Right forelimb (tissue), 1 donor: ENCODE data around the gene PDS5A.
"Not testable (repeated sequence)": the region's sequence is repeated elsewhere in the genome, so short reads cannot be mapped to it uniquely, and the experiment has no call there.

Experiments
- DNase-seq: peaks from one replicate; pipeline ENCODE4 v3.0.0-alpha.2; 2018

The PDS5A gene

DNA sequence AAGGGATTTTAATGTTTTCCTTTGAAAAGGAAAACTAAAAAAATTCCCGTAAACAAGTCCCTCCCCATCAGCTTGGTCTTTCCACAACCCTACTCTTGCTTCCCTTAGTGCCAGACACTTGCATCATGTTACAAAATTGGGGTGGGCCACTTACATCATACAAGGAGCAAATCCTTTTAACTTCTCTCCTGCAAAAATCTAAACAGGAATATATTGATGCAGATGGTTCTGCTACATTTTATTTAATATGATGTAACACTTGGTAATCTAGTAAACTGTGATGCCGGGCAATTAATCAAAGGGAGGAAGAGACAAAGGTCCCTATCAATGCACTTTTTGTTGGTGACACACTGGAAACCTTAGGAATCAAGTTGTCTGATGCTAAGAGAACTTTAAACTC, 154.5 kb downstream of the PDS5A start:
- no peak for DNase-seq

DNA sequence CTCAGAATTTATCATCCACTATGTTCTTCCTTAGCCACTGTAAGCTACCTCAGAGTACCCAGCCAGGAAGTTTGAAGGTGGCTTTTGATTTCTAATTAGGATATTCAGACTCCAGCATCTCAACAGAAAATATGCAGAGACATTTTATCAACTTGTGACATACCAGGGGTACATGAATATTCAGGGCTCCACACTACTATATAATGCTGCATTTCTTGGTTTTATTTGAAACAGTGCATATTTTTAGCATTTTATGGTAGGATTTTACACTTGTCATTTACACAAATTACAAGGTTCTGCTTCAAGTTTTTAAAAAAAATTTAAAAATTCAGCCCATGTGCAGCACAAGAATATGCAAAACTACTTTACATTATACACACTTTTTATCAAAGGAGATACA, 155.0 kb downstream of the PDS5A start:
- no peak for DNase-seq

DNA sequence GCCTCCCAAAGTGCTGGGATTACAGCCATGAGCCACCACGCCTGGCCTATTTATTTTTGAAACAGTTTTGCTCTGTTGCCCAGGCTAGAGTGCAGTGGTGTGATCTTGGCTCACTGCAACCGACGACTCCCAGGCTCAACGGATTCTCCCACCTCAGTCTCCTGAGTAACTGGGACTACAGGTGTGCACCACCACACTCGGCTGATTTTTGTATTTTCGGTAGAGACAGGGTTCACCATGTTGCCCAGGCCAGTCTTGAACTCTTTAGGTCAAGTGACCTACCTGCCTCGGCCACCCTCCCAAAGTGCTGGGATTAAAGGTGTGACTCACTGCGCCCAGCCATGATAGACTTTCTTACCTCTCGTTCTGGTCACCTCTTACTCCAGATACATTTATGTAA, 155.8 kb downstream of the PDS5A start:
- no peak for DNase-seq

DNA sequence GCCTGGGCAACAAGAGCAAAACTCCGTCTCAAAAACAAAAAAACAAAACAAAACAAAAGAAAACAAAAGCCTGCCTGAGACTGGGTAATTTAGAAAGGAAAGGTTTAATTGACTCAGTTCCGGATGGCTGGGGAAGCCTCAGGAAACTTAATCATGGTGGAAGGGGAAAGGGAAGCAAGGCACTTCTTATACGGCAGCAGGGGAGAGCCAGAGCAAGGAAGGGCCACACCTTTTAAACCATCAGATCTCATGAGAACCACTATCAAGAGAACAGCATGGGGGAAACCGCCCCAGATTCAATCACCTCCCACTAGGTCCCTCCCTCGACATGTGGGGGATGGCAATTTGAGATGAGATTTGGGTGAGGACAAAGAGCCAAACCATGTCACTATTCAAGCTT, 157.5 kb downstream of the PDS5A start:
- DNase-seq: no peak

DNA sequence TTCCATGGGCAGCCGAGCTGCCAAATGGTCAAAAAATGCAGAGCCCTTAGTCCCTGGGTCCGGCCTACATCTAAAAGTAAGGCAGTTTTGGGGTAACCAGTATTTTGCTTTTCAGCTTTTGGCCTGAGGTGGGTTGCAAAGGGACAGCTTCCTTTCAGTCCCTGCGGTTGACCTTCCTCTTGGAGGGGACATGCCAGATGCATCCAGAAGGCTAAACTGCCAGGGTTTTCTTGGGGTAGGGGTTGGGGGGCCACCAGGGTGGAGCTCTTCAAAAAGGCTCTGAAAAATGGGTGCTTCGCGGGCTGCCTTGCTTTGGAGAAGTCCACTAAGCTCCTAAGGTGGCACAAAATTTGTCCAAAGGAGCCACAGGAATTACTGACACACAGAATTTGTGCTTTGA, 159.1 kb downstream of the PDS5A start:
- no peak for DNase-seq

DNA sequence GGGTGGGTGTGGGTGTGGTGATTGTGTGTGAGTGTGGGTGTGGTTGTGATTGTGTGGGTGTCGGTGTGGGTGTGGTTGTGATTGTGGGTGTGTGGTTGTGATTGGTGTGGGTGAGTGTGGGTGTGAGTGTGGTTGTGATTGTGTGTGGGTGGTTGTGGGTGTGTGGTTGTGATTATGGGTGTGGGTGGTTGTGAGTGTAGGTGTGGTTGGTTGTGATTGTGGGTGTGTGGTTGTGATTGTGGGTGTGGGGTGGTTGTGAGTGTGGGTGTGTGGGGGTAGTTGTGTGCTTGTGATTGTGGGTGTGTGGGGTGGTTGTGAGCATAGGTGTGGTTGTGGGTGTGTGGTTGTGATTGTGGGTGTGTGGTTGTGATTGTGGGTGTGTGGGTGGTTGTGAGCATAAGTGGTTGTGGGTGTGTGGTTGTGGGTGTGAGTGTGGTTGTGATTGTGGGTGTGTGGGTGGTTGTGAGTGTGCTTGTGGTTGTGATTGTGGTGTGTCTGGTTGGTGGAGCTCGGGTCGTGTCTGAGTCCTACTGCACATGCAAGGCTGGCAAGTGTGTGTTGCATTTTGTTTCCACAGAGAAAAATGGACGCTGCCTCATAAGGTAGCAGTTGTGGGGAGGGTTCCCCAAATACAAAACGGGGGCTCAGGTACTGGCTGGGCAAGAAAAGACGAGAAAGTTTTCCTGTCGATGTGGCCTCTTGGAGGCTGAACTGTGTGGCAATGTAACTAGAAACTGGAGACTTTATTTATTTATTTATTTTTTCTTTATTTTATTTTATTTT, 163.1 kb downstream of the PDS5A start:
- no peak for DNase-seq

DNA sequence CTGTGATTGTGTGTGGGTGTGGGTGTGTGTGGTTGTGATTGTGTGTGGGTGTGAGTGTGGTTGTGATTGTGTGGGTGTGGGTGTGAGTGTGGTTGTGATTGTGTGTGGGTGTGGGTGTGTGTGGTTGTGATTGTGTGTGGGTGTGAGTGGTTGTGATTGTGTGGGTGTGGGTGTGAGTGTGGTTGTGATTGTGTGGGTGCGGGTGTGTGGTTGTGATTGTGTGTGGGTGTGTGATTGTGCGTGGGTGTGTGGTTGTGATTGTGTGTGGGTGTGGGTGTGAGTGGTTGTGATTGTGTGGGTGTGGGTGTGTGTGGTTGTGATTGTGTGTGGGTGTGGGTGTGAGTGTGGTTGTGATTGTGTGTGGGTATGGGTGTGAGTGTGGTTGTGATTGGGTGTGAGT, 163.9 kb downstream of the PDS5A start:
- not testable (repeated sequence) for DNase-seq

DNA sequence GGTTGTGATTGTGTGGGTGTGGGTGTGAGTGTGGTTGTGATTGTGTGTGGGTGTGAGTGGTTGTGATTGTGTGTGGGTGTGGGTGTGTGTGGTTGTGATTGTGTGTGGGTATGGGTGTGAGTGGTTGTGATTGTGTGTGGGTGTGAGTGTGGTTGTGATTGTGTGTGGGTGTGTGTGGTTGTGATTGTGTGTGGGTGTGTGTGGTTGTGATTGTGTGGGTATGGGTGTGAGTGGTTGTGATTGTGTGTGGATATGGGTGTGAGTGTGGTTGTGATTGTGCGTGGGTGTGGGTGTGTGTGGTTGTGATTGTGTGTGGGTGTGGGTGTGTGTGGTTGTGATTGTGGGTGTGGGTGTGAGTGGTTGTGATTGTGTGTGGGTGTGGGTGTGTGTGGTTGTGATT, 164.7 kb downstream of the PDS5A start:
- DNase-seq: not testable (repeated sequence)

DNA sequence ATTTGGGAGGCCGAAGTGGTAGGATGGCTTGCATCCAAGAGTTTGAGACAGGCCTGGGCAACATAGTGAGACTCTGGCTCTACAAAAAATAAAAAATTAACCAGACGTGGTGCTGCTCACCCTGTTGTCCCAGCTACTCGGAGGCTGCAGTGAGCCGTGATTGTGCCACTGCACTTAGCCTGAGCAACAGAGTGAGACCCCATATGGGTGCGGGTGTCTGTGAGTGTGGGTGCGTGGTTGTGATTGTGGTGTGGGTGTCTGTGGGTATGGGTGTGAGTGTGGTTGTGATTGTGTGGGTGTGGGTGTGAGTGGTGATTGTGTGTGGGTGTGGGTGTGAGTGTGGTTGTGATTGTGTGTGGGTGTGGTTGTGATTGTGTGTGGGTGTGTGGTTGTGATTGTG, 165.2 kb downstream of the PDS5A start:
- DNase-seq: no peak

DNA sequence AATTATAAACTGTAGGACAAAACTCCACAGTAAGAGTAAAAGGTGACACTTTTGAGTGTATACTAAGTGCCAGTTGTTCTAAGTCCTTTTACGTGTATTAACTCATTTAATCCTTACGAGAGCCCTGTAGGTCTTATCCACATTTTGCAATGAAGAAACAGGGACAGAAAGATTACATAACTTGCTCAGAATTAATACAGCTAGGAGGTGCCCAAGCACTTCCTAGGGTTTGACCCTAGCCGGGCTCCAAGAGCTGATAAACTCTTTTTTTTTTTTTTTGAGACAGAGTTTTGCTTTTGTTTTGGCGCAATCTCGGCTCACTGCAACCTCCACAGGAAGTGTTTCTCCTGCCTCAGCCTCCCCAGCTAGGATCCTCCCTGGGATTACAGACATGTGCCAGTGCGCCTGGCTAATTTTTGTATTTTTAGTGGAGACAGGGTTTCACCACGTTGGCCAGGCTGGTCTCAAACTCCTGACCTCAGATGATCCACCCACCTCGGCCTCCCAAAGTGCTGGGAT, 169.4 kb downstream of the PDS5A start:
- DNase-seq: no peak

DNA sequence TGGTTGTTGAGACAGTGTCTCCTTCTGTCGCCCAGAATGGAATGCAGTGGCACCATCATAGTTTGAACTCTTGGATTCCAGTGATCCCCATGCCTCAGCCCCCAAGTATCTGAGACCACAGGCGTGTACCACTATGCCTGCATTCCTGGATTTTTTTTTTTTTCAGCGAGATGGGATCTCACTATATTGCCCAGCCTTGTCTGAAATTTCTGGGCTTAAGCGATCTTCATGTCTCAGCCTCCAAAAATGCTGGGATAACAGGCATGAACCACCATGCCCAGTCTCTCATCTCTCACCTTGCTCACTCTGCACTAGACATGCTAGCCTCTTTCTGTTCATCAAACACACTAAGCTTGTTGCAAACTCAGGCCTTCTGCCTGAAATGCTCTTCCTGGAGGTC, 175.7 kb downstream of the PDS5A start:
- no peak for DNase-seq

DNA sequence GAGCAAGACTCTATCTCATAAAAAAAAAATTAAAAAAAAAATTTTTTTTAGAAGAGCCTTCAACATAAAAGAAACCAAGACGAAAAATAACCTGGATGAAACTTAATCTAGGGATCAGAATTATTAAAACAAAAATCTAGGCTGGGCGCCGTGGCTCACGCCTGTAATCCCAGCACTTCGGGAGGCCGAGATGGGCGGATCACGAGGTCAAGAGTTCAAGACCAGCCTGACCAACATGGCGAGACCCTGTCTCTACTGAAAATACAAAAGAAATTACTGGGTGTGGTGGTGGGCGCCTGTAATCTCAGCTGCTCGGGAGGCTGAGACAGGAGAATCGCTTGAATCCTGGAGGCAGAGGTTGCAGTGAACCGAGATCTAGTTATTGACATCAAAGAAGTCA, 184.7 kb downstream of the PDS5A start:
- DNase-seq: not testable (repeated sequence)

DNA sequence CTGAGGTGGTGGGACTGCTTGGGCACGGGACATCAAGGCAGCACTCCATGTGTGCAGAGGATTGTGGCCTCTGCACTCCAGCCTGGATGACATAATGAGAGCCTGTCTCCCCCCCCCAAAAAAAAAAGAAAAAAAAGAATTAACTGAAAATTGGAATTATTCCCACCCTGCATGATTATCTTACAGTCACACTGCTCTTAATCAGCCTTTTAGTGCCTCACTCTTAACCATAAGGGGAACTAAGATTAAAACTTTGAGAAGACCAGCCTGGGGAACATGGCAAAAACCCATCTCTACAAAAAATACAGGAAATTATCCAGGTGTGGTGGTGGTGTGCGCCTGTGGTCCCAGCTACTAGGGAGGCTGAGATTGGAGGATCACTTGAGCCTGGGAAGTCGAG, 185.2 kb downstream of the PDS5A start:
- no peak for DNase-seq

DNA sequence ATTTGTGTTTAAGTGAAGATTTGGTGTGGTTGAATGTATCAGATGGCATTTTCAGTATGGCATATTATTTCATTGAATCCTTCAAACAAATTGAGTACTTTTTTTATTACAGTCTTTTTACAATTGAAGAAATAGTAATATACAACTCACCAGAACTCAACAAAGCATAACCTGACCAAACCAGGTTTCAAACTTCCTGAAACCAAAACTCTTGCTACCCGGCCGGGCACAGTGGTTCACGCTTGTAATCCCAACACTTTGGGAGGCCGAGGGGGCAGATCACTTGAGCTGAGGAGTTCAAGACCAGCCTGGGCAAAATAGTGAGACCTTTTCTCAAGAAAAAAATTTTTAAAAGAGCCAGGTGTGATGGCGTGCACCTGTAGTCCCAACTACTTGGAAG, 185.6 kb downstream of the PDS5A start:
- no peak for DNase-seq

DNA sequence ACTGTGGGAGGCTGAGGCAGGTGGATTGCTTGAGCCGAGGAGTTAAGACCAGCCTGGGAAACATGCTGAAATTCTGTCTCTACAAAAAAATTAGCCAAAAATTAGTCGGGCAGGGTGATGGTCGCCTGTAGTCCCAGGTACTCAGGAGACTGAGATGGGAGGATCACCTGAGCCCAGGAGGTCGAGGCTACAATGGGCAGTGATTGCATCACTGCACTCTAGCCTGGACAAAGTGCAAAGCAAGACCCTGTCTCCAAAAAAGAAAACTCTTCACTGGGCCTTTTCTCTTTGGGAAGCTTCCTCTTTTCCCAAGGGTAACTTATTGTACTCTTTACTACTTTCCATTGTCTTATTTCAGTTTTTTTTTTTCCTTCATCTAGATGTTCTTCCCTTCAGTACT, 190.9 kb downstream of the PDS5A start:
- no peak for DNase-seq

DNA sequence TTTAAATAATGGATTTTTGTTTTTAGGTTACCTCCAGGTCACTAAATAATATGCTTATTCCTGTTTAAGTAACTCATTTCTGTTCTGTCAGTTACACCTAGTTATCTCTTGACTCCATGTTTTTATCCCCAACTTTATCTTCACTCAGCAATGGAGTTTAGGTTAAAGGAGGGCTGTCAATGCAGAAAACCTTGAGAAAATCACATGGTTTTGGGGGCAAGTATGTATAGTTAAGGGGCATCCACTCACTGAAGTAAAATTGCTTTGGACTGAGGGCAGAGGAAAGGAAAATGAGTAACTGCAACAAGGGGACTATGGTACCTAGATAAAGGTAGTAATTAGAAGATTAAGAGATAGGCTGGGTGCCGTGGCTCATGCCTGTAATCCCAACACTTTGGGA, 192.6 kb downstream of the PDS5A start:
- no peak for DNase-seq

DNA sequence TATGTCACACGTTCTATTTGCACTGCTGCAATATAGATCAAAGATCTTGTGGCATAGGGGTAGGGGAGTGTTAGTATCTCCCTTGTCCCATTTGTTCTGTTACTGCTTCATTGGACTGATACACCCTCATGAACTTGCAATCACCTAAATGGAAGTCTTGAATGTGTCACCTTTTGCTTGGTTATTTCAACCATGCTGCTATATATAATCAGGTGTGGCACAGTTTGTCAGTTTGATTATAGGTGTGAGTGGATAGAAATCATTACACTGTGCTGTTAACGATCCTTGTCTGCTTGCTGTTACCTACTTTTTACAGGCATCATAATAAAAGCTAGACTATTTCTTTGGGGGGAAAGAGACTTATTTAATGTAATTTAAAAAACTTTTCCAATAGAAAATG, 195.7 kb downstream of the PDS5A start:
- DNase-seq: not testable (repeated sequence)
